GM21381 (cell line): ENCODE measurements around the gene DEFB131A.
"Not testable (repeated sequence)": the region's sequence is repeated elsewhere in the genome, so short reads cannot be mapped to it uniquely, and the experiment has no call there.

Experiments used
- ATAC-seq: cut with Tn5 transposase; IDR thresholded peaks from one replicate; pipeline ENCODE4 v1.9.1; 2021; ENCODE audit warnings: mild to moderate bottlenecking, moderate library complexity; ENCODE audit not compliant: unreplicated experiment

DEFB131A gene, protein sequence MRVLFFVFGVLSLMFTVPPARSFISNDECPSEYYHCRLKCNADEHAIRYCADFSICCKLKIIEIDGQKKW

DNA sequence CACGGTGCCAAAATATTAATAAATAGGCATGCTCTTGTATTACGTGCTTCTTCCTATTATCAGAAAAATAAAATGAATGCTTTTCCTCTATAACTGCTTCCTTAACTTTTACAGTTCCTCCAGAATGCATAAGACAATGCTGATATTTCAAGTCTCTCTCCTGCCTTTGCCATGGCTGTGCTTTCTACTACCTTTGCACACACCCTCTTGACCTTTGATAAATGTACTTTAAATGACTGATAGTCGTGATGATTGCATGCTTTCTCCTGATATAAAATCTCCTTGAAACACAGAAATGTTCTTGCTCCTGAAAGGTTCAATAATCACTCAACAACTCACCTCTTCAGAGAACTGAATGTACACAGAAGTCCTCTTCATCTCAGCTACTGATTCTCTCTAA is at the start of gene DEFB131A:
Gene DEFB131A (plus strand): TSS at position 301 of the 400 bp plus-strand sequence. CDS start 120 bp downstream, outside the sequence.
- ATAC-seq, result not testable (repeated sequence)

DNA sequence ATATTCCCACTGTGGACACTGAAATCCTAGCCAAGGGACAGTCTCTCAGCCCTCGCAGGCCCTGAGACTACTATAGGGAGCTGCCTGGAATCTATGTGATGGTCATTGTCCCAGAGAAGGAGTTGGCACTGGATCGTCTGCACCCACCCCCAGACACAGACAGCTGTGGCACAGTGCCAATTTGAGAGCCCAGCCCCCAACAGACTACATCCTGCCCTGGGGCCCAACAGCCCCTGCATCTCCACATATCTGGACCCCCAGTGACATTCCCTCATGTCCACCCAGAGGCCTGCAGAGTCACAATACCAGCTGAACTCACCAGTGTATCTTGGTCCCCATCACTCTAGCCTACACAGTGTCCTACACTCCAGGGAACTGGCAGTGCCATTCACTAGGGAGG is 38.4 kb upstream of the DEFB131A start:
- ATAC-seq, result not testable (repeated sequence)

DNA sequence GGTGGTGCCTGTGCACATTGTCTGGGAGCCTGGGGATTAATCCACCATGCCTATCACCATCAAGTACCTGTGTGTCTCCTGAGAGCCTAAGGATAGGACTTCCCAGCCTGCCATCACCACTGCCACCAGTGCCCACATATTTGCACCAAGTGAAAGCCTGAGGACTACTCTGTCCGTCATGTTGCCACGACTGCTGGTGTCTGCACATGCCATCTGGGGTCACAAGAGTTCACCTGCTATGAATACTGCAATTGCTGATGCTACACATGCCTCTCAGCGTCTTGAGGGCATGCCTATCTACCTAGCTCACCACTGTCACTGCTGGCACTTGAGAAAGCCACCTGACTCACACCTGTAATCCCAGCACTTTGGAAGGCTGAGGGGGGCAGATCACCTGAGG is 37.7 kb upstream of the DEFB131A start:
- ATAC-seq, result not testable (repeated sequence)

DNA sequence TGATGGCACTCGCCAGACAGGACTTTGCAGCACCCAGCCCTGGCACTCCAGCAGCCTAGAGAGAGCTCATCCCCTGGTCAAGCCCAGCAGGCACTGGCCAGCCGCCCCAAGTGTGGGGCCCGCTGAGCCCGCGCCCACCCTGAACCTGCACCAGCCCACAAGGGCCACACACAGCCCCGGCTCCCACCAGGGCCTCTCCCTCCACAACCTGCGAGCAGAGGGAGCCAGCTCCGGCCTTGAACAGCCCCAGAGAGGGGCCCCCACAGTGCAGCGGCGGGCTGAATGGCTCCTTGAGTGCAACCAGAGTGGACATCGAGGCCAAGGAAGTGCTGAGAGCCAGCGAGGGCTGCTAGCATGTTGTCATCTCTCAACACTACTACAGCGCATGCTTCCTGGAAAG is 34.4 kb upstream of the DEFB131A start:
- no peak for ATAC-seq

DNA sequence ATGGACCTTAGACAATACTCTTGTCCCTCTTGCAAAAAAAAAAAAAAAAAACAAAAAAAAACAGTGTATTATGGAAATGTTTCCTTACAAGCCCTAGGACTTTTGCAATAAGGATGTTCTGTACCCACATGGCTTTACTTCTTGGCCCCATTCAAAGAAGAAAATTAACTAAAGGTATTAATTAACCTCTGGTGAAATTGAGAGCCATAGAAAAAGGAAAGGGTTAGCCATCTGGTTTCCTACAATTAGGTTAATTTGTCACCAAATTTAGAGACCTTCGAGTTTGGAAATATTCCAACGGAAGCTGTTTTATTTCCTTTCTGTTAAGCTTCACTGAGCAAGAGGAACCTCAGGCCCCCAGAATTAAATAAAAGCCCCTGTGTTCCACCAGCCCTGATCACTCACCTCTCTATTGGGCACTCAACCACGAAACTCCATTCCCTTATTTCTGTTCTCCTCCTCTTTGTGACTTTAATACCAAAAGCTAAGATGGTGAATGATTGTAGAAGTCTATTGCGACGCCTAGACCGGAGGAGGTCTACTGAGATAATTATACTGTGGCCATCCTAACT is 22.2 kb upstream of the DEFB131A start:
- ATAC-seq, result not testable (repeated sequence)

DNA sequence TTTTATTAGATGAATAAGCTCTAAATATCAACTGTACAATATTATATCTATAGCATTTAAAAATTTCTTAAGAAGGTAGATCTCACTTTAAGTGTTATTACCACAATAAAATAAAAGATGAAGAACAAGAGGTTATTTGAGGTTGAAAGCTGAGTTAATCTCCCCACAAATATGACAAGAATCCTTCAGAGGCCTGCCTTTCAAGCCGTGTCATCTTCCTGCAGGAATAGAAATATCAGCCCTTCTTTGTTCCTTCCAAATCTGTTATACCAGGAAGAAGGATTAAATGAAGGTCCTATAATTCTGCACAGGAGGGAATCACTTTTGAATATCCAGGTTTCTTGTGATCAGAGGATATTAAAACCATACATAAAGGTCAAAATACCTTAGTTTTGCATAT is 18.3 kb upstream of the DEFB131A start:
- not testable (repeated sequence) for ATAC-seq

DNA sequence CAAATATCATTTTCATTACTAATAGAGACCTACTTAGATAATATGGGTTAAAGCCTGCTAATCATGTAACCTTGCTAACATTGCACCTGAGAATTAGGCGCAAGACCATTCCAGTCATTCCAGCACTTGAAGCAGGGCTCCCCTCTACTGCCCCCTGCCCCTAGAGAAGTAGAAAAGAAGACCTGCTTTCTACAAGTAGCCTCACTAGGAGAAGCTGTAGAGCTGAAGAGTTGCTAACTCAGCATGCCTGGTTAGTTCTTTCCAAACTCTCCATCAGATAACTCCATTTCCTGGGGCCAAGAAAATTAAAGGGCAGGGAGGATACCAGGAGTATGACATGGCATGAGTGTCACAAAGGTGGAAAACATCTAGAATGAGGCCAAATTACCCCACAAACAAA is 14.2 kb upstream of the DEFB131A start:
- ATAC-seq, result not testable (repeated sequence)

DNA sequence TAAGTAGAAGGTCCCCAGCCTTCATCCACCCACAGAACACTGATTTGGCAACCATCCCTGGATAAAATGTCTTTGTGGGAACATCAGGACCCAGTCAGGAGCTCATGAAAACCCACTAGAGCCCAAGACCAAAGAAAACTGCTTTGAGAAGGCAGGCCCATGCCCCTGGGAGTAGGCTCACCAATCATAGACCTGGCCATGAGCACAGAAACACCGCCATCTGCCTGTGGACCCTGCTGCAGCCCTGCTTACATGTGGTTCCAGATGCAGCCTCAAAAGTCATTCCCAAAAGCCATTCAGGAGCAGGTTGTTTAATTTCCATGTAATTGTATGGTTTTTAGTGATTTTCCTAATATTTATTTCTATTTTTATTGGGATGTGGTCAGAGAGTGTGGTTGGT is 10.9 kb upstream of the DEFB131A start:
- not testable (repeated sequence) for ATAC-seq

DNA sequence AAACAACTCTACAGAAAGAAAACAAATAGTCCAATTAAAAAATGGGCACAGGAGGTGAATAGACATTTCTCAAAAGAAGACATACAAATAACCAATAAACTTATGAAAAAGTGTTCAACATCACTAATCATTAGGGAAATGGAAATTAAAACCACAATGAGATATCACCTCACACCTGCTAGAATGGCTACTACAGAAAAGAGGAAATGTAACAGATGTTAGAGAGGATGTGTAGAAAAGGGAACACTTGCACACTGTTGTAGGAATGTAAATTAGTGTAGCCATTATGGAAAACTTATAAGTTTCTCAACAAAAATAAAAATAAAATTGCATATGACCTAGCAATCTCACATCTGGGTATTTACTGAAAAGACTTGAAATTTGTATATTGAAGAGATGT is 7.5 kb upstream of the DEFB131A start:
- ATAC-seq, result not testable (repeated sequence)

DNA sequence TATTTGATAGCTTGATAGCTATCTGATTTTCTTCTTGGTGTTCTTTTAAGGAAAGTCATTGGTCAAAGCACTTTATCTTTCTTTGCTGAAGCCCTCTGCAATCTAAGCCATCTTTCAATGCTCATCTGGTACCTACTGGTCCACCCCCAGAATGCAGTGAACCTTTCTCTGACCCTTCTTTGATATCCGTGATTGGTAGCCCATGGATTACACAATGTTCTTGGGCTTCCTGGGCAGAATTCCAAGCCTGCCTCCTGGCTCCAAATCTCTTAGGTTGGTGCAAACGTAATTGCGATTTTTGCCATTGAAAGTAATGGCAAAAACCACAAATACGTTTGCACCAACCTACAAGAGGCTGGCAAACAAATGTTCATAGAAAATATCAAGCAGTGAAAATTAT is 1.9 kb upstream of the DEFB131A start:
- not testable (repeated sequence) for ATAC-seq

DNA sequence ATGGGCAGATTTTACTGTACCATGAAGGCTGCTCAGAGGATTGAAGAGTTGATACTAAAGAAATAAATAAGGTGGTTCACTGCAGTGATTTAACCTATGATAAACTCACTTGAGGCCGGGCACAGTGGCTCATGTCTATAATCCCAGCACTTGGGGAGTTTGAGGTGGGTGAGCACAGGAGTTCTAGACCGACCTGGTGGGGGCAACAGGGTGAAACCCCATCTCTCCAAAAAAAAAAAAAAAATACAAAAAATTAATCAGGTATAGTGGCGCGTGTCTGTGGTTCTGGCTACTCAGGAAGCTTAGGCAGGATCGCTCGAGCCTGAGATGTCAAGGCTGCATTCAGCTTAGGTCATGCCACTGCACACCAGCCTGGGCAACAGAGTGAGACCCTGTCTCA is 467 bp downstream of the DEFB131A start:
- not testable (repeated sequence) for ATAC-seq

DNA sequence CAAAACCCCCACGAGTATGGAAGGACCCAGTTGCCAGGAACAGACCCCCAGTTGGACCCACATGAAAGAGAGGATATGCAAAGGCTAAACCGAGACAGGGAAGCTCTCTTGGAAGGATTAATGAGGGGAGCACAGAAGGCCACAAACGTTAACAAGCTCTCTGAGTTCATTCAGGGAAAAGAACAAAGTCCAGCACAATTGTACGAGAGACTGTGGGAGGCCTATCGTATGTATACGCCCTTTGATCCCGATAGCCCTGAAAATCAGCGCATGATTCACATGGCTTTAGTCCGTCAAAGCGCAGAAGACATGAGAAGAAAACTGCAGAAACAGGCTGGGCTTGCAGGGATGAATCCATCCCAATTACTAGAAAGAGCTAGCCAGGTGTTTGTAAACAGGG is 8.0 kb downstream of the DEFB131A start:
- ATAC-seq, result not testable (repeated sequence)

DNA sequence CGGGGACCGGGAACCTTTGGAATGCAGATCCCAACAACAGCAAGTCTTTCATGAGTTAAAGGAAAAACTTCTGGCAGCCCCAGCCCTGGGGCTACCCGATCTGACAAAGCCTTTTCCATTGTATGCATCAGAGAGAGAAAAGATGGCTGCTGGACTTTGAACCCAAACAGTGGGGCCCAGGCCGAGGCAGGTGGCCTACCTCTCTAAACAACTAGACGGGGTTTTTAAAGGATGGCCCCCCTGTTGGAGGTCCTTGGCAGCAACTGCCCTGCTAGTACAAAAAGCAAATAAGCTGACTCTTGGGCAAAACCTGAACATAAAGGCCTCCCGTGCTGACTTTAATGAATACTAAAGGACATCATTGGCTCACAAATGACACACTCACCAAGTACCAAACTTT is 10.1 kb downstream of the DEFB131A start:
- not testable (repeated sequence) for ATAC-seq

DNA sequence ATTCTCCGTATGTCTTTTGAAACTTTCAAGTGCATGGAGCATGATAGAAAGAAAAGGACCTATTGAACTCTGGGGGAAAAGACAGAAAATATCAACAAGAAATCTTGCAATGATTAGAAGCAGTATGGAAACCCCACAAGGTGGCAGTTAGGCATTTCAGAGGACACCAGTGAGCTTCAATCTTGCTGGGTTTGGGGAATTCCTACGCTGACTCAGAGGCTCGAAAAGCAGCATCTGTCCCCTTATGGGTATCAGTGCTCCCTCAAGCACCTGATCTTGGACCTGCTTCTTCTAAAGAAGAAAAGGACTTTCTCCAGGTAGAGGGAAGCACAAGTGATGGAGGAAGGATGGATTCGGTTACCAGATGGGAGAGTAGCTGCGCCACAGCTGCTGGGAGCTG is 10.8 kb downstream of the DEFB131A start:
- ATAC-seq, result not testable (repeated sequence)

DNA sequence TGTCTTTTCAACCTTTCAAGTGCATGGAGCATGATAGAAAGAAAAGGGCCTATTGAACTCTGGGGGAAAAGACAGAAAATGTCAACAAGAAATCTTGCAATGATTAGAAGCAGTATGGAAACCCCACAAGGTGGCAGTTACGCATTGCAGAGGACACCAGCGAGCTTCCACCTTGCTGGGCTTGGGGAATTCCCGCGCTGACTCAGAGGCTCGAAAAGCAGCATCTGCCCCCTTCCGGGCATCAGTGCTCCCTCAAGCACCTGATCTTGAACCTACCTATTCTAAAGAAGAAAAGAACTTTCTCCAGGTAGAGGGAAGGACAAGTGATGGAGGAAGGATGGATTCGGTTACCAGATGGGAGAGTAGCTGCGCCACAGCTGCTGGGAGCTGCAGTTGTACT is 35.3 kb downstream of the DEFB131A start:
- not testable (repeated sequence) for ATAC-seq

DNA sequence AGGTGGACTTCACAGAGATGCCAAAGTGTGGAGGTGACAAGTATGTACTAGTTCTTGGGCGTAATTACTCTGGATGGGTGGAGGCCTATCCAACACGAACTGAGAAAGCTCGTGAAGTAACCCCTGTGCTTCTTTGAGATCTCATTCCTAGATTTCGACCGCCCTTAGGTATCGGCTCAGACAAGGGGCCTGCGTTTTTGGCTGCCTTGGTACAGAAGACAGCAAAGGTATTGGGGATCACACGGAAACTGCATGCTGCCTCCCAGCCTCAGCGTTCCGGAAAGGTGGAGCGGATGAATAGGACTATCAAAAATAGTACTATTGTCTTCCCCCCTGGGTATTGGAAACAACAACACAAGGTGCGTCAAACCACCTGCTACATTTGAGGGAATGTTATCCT is 35.9 kb downstream of the DEFB131A start:
- not testable (repeated sequence) for ATAC-seq

DNA sequence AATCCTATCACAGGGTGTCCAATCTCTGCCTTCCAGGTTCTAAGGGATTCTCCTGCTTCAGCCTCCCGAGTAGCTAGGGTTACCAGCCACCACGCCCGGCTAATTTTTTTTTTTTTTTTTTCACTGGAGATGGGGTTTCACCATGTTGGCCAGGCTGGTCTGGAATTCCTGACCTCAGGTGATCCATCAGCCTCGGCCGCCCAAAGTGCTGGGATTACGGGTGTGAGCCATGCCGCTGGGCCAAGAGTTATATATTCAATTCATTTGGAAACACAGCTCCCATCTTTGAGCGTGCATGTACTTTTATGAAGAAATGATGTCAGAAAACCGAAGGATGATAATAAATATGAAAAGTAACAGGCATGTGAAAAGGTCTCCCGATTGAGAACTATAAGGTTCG is 38.7 kb downstream of the DEFB131A start:
- not testable (repeated sequence) for ATAC-seq

DNA sequence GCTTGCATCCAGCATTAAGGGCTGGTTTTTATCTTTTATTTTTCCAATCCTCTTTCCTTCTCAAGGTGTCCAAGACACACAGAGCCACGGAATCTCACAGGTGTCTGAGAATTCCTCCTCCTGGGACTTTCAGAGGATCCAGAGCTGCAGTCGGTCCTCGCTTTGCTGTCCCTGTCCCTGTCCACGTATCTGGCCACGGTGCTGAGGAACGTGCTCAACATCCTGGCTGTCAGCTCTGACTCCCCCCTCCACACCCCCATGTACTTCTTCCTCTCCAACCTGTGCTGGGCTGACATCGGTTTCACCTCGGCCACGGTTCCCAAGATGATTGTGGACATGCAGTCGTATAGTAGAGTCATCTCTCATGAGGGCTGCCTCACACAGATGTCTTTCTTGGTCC is 39.5 kb downstream of the DEFB131A start:
- not testable (repeated sequence) for ATAC-seq

DNA sequence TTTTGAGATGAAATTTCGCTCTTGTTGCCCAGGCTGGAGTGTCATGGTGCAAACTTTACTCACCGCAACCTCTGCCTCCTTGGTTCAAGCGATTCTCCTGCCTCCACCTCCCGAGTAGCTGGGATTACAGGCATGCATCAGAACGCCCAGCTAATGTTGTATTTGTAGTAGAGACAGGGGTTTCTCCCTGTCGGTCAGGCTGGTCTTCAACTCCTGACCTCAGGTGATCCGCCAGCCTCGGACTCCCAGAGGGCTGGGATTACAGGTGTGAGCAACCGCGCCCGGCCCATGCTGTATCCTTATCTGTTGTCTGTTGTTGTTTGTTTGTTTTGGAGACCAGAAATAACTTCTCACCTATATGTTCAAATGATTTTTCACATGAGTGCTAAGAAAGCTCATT is 42.7 kb downstream of the DEFB131A start:
- ATAC-seq, result not testable (repeated sequence)

DNA sequence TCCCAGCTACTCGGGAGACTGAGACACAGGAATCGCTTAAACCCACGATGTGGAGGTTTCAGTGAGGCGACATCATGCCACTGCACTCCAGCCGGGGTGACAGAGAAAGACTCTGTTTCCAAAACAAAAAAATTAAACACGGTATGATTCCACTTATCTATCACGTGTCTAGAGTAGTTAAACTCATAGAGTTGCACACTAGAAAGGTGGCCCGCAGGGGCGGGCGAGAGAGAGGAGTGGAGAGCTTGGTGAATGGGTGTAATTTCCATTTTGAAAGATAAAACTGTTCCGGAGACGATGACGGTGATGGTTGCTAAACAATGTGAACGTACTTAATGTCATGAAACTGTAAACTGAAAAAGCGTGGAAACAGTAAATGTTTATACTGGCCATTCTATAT is 44.6 kb downstream of the DEFB131A start:
- ATAC-seq, result not testable (repeated sequence)

DNA sequence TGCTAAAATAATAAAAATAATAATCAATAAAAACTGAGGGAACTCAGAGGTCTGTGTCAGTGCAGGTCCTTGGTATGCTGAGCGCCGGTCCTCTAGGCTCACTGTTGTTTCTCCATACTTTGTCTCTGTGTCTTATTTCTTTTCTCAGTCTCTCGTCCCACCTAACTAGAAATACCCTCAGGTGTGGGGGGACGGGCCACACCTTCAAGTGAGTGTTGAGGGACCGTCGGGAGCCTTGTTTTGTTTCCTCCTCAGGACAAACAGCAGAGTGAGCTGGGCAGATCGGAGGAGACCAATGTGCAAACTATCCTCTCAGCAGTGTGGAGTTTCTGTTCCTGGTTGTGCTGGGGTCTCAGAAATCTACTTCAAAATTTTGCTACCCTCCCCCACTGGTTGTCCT is 46.3 kb downstream of the DEFB131A start:
- ATAC-seq, result not testable (repeated sequence)

DNA sequence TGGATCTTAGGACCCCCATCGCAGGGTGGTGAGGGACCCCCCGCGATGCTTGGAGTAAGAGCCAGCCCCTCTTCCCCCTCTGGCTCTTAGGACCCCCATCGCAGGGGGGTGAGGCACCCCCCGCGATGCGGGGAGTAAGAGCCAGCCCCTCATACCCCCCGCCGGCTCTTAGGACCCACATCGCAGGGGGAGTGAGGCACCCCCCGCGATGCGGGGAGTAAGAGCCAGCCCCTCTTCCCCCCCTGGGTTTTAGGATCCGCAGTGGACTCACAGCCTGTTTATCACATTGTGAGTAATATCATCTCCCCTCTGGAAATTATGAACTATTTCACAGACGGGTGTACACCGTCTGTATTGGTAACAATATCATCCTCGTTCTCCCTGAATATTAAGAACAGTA is 46.8 kb downstream of the DEFB131A start:
- not testable (repeated sequence) for ATAC-seq

DNA sequence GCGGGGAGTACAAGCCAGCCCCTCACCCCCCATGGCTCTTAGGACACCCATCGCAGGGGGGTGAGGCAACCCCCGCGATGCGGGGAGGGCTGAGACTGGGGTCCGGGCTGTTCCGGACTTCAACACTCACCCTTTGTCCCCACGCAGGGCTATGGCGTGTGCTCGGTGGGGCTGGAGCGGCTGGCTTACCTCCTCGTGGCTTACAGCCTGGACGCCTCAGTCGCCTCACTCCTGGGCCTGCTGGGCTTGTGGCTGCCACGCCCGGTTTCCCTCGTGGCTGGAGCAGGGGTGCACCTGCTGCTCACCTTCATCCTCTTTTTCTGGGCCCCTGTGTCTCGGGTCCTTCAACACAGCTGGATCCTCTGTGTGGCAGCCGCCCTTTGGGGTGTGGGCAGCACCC is 49.4 kb downstream of the DEFB131A start:
- ATAC-seq, result not testable (repeated sequence)
